Astrocyte (in vitro differentiated cells and primary cell): ENCODE measurements around the gene SSH2. TPM values are rescaled to one million over a fixed set of nuclear protein-coding genes. Genes with fewer than 3 reads are reported as not detected.

Source experiments
- DNase-seq: peaks from one replicate; pipeline ENCODE4 v3.0.0-alpha.2; 2010; ENCODE audit warnings: low read depth
- FAIRE-seq: peaks from 2 replicates; lab custom pipeline; 2011; peaks lifted over from hg19 to GRCh38; lab: Jason Lieb, UNC
- H2AFZ ChIP-seq: 2 replicates; pipeline ENCODE4 v1.6.0; 2012; ENCODE audit warnings: low read depth, low read length, inconsistent platforms
- H3K27ac ChIP-seq: 2 replicates; pipeline ENCODE4 v1.5.1; 2011; ENCODE audit warnings: low read depth, low read length, inconsistent platforms
- H3K27me3 ChIP-seq: 2 replicates; pipeline ENCODE4 v1.6.0; 2011; ENCODE audit warnings: low read length, inconsistent platforms; ENCODE audit not compliant: insufficient read depth
- H3K36me3 ChIP-seq: 2 replicates; pipeline ENCODE4 v1.5.1; 2011; ENCODE audit warnings: low read length, inconsistent platforms; ENCODE audit not compliant: insufficient read depth
- H3K4me1 ChIP-seq: 2 replicates; pipeline ENCODE4 v1.5.1; 2011; ENCODE audit warnings: low read length, inconsistent platforms; ENCODE audit not compliant: insufficient read depth
- H3K4me2 ChIP-seq: 2 replicates; pipeline ENCODE4 v1.6.0; 2012; ENCODE audit warnings: low read length, inconsistent platforms
- H3K4me3 ChIP-seq: 2 replicates; pipeline ENCODE4 v1.5.1; 2011; ENCODE audit warnings: low read depth, mild to moderate bottlenecking, low read length, inconsistent platforms; ENCODE audit not compliant: insufficient read depth
- H3K79me2 ChIP-seq: 2 replicates; pipeline ENCODE4 v1.6.0; 2012; ENCODE audit warnings: mild to moderate bottlenecking, low read length, inconsistent platforms; ENCODE audit not compliant: insufficient read depth
- H3K9ac ChIP-seq: 2 replicates; pipeline ENCODE4 v1.6.0; 2012; ENCODE audit warnings: mild to moderate bottlenecking, low read length, inconsistent platforms
- H3K9me3 ChIP-seq: 2 replicates; pipeline ENCODE4 v1.5.1; 2012; ENCODE audit warnings: low read depth, mild to moderate bottlenecking, low read length, inconsistent platforms; ENCODE audit not compliant: insufficient read depth
- H4K20me1 ChIP-seq: 2 replicates; pipeline ENCODE4 v1.6.0; 2012; ENCODE audit warnings: low read length, inconsistent platforms; ENCODE audit not compliant: insufficient read depth
- H3K27ac Mint-ChIP-seq: one replicate; pipeline ENCODE4 v1.8.0; 2021; ENCODE audit warnings: mild to moderate bottlenecking, mixed read lengths; ENCODE audit not compliant: unreplicated experiment
- H3K27me3 Mint-ChIP-seq: one replicate; pipeline ENCODE4 v1.8.0; 2021; ENCODE audit warnings: low read depth, mixed read lengths; ENCODE audit not compliant: unreplicated experiment
- H3K36me3 Mint-ChIP-seq: one replicate; pipeline ENCODE4 v1.8.0; 2021; ENCODE audit warnings: low read depth, mixed read lengths; ENCODE audit not compliant: unreplicated experiment
- H3K4me1 Mint-ChIP-seq: one replicate; pipeline ENCODE4 v1.8.0; 2021; ENCODE audit warnings: low read depth, mixed read lengths; ENCODE audit not compliant: unreplicated experiment
- H3K4me3 Mint-ChIP-seq: one replicate; pipeline ENCODE4 v1.8.0; 2021; ENCODE audit warnings: mild to moderate bottlenecking, moderate library complexity, mixed read lengths; ENCODE audit not compliant: unreplicated experiment
- H3K9me3 Mint-ChIP-seq: one replicate; pipeline ENCODE4 v1.8.0; 2021; ENCODE audit warnings: mild to moderate bottlenecking, mixed read lengths; ENCODE audit not compliant: unreplicated experiment
- CTCF ChIP-seq: IDR thresholded peaks from 2 replicates; pipeline ENCODE4 v1.5.1; 2011; ENCODE audit warnings: low read depth, mild to moderate bottlenecking, inconsistent platforms, low read length, moderate library complexity; ENCODE audit not compliant: insufficient read depth
- EZH2 ChIP-seq: IDR thresholded peaks from 2 replicates; pipeline ENCODE4 v1.6.1; 2012; ENCODE audit warnings: mild to moderate bottlenecking, low read length, inconsistent platforms; ENCODE audit not compliant: insufficient read depth
- total RNA-seq: library from RNA; stranded (reverse); gene quantifications from 2 replicates; pipeline ENCODE4 v1.2.1, GENCODE V29; 2021

The SSH2 gene
- total RNA-seq, 1 donor from 2014 or later, result 31.1 TPM

GRCh38 chr17:29847118-29847517 lies 82.9 kb downstream of the SSH2 start:
- no peak overlapping the region for H3K4me2 ChIP-seq
- no peaks in the 10 kb centered on the region for H4K20me1 ChIP-seq
- no peak overlapping the region for H2AFZ ChIP-seq
- no peak overlapping the region for H3K9ac ChIP-seq
- H3K27ac ChIP-seq, result no peak overlapping the region
- H3K79me2 ChIP-seq, result peaks cover 9% of the 10 kb centered on the region
- Mint-ChIP-seq H3K4me1 (peaks cover 28% of the 10 kb centered on the region), H3K9me3 (no peaks in the 10 kb centered on the region), H3K27ac (no peak overlapping the region), H3K36me3 (no peaks in the 10 kb centered on the region), H3K4me3 (no peak overlapping the region), H3K27me3 (no peaks in the 10 kb centered on the region)
- no peak overlapping the region for H3K4me3 ChIP-seq
- no peak for DNase-seq
- no peak for TF ChIP-seq EZH2
- no peak for TF ChIP-seq CTCF
- H3K36me3 ChIP-seq, result no peaks in the 10 kb centered on the region
- H3K4me1 ChIP-seq, result peaks cover 8% of the 10 kb centered on the region
- no peaks in the 10 kb centered on the region for H3K9me3 ChIP-seq
- H3K27me3 ChIP-seq, result no peaks in the 10 kb centered on the region
- no peak for FAIRE-seq

- Mint-ChIP-seq H3K4me3 (no peak overlapping the region), H3K36me3 (no peaks in the 10 kb centered on the region), H3K27ac (no peak overlapping the region), H3K9me3 (no peaks in the 10 kb centered on the region), H3K27me3 (no peaks in the 10 kb centered on the region), H3K4me1 (peaks cover 30% of the 10 kb centered on the region)
- no peaks in the 10 kb centered on the region for H4K20me1 ChIP-seq
- no peaks in the 10 kb centered on the region for H3K9me3 ChIP-seq
- no peak overlapping the region for H3K27ac ChIP-seq
- H3K36me3 ChIP-seq, result no peaks in the 10 kb centered on the region
- peaks cover 8% of the 10 kb centered on the region for H3K4me1 ChIP-seq
- no peak for FAIRE-seq
- H3K27me3 ChIP-seq, result no peaks in the 10 kb centered on the region
- TF ChIP-seq EZH2, result no peak
- no peak for TF ChIP-seq CTCF
- H2AFZ ChIP-seq, result no peak overlapping the region
- H3K4me2 ChIP-seq, result no peak overlapping the region
- no peak for DNase-seq
- H3K4me3 ChIP-seq, result no peak overlapping the region
- H3K79me2 ChIP-seq, result peaks cover 7% of the 10 kb centered on the region
- no peak overlapping the region for H3K9ac ChIP-seq
These were observed 83.7 kb downstream of the SSH2 start for GRCh38 chr17:29846298-29846697.

GRCh38 chr17:29844339-29845048 lies 85.5 kb downstream of the SSH2 start:
- no peak overlapping the region for H3K27ac Mint-ChIP-seq
- no peaks in the 10 kb centered on the region for H4K20me1 ChIP-seq
- H3K9me3 Mint-ChIP-seq, result no peaks in the 10 kb centered on the region
- H3K36me3 ChIP-seq, result no peaks in the 10 kb centered on the region
- H2AFZ ChIP-seq, result no peak overlapping the region
- no peak overlapping the region for H3K4me2 ChIP-seq
- TF ChIP-seq CTCF (no peak), EZH2 (no peak)
- peaks cover 31% of the 10 kb centered on the region for H3K4me1 Mint-ChIP-seq
- no peaks in the 10 kb centered on the region for H3K27me3 ChIP-seq
- no peak overlapping the region for H3K4me3 Mint-ChIP-seq
- DNase-seq, result no peak
- peaks cover 7% of the 10 kb centered on the region for H3K79me2 ChIP-seq
- H3K4me3 ChIP-seq, result no peak overlapping the region
- H3K27me3 Mint-ChIP-seq, result no peaks in the 10 kb centered on the region
- H3K27ac ChIP-seq, result no peak overlapping the region
- FAIRE-seq, result no peak
- no peaks in the 10 kb centered on the region for H3K9me3 ChIP-seq
- H3K36me3 Mint-ChIP-seq, result no peaks in the 10 kb centered on the region
- H3K9ac ChIP-seq, result no peak overlapping the region
- peaks cover 15% of the 10 kb centered on the region for H3K4me1 ChIP-seq
